Fibroblast of pulmonary artery (primary cell): ENCODE data around the gene KRTAP20-3.

Experiments
- DNase-seq: peaks from one replicate; pipeline ENCODE4 v3.0.0-alpha.2; 2010; ENCODE audit warnings: low read depth
- H3K4me3 ChIP-seq: replicated peaks from 2 replicates; pipeline ENCODE4 v1.5.1; 2011; ENCODE audit warnings: low read depth, mild to moderate bottlenecking, control low read depth, low read length, moderate library complexity
- TF ChIP-seq, protein P1 (sequence below): IDR thresholded peaks from 2 replicates; pipeline ENCODE4 v1.5.1; 2011; ENCODE audit warnings: mild to moderate bottlenecking, control low read depth, low read length, inconsistent platforms; ENCODE audit errors: missing control alignments

Gene KRTAP20-3

DNA sequence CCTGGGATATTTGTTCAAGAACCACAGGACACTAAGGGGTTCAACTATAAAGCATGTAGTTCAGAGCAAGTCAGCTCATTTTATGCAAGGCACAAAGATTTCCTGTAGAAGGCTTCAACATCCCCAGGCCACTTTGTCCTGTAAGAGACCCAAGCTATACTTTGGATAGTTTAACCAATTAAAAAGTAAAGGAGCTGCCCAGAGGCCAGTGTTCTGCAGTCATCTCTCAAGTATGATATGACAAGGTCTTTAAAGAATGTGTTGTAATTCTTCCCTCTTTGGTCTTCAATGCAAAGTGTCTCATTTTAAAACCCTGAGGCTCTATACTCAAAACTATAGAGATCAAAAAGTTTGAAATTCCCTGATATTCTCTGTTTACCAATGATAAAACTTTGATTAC, 34.1 kb downstream of the KRTAP20-3 start:
- H3K4me3 ChIP-seq: no peak overlapping the region
- TF ChIP-seq, protein P1, sequence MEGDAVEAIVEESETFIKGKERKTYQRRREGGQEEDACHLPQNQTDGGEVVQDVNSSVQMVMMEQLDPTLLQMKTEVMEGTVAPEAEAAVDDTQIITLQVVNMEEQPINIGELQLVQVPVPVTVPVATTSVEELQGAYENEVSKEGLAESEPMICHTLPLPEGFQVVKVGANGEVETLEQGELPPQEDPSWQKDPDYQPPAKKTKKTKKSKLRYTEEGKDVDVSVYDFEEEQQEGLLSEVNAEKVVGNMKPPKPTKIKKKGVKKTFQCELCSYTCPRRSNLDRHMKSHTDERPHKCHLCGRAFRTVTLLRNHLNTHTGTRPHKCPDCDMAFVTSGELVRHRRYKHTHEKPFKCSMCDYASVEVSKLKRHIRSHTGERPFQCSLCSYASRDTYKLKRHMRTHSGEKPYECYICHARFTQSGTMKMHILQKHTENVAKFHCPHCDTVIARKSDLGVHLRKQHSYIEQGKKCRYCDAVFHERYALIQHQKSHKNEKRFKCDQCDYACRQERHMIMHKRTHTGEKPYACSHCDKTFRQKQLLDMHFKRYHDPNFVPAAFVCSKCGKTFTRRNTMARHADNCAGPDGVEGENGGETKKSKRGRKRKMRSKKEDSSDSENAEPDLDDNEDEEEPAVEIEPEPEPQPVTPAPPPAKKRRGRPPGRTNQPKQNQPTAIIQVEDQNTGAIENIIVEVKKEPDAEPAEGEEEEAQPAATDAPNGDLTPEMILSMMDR: no peak
- no peak for DNase-seq

DNA sequence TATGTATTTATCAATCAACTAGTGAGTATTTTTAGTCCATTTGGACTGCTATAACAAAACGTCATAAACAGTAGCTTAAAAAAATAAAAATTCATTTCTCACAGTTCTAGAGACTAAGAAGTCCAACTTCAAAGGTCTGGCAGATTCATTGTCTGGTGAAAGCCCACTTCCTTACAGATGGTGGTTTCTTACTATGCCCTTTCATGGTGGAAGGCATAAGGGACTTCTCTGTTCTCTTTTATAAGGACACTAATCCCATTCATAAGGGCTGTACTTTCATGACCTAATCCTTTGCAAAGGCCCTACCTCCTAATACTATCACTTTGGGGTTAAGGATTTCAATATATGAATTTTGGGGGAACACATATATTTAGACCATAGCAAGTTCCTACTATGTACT, 37.9 kb downstream of the KRTAP20-3 start:
- TF ChIP-seq, protein P1: no peak
- H3K4me3 ChIP-seq: no peak overlapping the region
- DNase-seq: no peak

GRCh38 chr21:30684506-30684905, 41.8 kb downstream of the KRTAP20-3 start:
- DNase-seq: no peak
- no peak overlapping the region for H3K4me3 ChIP-seq
- TF ChIP-seq, protein P1: no peak

GRCh38 chr21:30689822-30690221, 47.2 kb downstream of the KRTAP20-3 start:
- no peak overlapping the region for H3K4me3 ChIP-seq
- no peak for DNase-seq
- TF ChIP-seq, protein P1: no peak
